PFSK-1 (cell line): ENCODE data around the gene CTBP1.

Experiments used
- POLR2AphosphoS5 ChIP-seq: IDR thresholded peaks from 2 replicates; pipeline ENCODE4 v1.6.1; 2012; ENCODE audit warnings: low read depth, mild to moderate bottlenecking, control low read depth, low read length, moderate library complexity
- TAF1 ChIP-seq: IDR thresholded peaks from 2 replicates; pipeline ENCODE4 v1.6.1; 2012; ENCODE audit warnings: low read length, control low read depth, borderline replicate concordance; ENCODE audit not compliant: insufficient read depth

- TF ChIP-seq TAF1, result no peak
- no peak for TF ChIP-seq POLR2AphosphoS5
Measured at GRCh38 chr4:1205586-1206298, 43.2 kb downstream of the CTBP1 start.
